ENCODE data around the gene MAN2B1.
A peak's percentile ranks its signal among the peaks of the same experiment; 100 is the strongest.
"Not testable (repeated sequence)": the region's sequence is repeated elsewhere in the genome, so short reads cannot be mapped to it uniquely, and the experiment has no call there.

The MAN2B1 gene

DNA sequence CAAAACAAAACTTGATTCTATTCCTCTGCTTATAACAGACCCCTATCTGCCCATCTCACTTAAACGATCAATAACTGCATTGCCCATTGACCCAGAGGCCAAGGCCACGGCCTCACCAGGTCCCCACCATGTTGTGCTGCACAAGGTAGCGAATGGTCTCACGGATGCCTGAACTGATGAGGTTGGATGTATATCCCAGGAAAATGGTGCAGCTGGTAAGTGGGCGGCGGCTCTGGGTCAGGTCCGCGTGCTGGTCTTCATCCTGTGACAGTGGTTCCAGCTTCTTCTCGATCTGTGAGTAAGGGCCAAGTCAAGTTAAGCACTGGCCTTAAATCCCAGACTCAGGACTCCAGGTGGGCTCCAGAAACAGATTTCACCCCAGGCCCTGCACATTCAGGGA, 13.5 kb upstream of the MAN2B1 start:
- no peak for DNase-seq (ENCODE audit: low spot score in 2 of 2)
- no peaks in the 10 kb centered on the region for H3K4me1 ChIP-seq
- H3K36me3 ChIP-seq (replicated peaks) = peaks cover 47% of the 10 kb centered on the region
- in situ Hi-C loops (cut with MboI; ENCODE audit: low sequenced_read_pairs) = no loop called here
- H3K9me3 ChIP-seq = no peaks in the 10 kb centered on the region
- no peaks in the 10 kb centered on the region for H3K27me3 ChIP-seq (ENCODE audit: low read depth)
- H3K4me3 ChIP-seq = no peak overlapping the region

DNA sequence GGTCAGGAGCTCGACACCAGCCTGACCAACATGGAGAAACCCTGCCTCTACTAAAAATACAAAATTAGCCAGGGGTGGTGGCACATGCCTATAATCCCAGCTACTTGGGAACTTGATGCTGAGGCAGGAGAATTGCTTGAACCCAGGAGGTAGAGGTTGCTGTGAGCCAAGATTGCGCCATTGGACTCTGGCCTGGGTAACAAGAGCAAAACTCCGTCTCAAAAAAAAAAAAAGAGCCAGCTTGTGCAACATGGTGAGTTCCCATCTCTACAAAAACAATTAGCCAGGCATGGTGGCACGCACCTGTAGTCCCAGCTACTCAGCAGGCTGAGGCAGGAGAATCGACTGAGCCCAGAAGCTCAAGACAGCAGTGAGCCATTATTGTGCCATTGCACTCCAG, 11.5 kb upstream of the MAN2B1 start:
- peaks cover 61% of the 10 kb centered on the region for H3K36me3 ChIP-seq (replicated peaks)
- in situ Hi-C loops (cut with MboI; ENCODE audit: low sequenced_read_pairs); H3K27me3 ChIP-seq (ENCODE audit: low read depth): not testable (repeated sequence)

DNA sequence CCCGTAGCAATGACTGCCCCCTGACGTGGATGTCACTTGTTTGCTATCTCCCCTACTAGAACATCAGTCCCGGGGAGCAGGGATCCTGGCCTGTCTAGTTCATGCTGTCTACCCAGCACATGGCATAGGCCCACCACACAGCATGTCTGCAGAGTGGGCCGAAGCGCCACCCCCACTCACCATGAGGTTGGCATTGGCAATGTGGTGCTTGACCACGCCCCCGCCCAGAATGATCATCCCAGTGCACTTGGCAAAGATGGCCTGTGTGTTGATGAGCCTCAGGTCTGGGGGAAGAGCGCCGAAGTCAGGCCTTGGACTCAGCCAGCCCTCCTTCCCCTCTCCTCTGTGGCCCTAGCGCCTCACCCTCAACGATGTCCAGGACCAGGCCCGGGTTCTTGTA, 10.4 kb upstream of the MAN2B1 start:
- H3K4me3 ChIP-seq = no peak overlapping the region
- H3K9me3 ChIP-seq = no peaks in the 10 kb centered on the region
- in situ Hi-C loops (cut with MboI; ENCODE audit: low sequenced_read_pairs) = no loop called here
- H3K4me1 ChIP-seq = no peaks in the 10 kb centered on the region
- no peaks in the 10 kb centered on the region for H3K27me3 ChIP-seq (ENCODE audit: low read depth)
- DNase-seq (ENCODE audit: low spot score in 2 of 2) = no peak
- H3K36me3 ChIP-seq (replicated peaks) = peaks cover 70% of the 10 kb centered on the region

More for the DNA sequence above, 11.5 kb upstream of the MAN2B1 start:
- not testable (repeated sequence) for H3K4me3 ChIP-seq; H3K4me1 ChIP-seq; DNase-seq (ENCODE audit: low spot score in 2 of 2); H3K9me3 ChIP-seq

DNA sequence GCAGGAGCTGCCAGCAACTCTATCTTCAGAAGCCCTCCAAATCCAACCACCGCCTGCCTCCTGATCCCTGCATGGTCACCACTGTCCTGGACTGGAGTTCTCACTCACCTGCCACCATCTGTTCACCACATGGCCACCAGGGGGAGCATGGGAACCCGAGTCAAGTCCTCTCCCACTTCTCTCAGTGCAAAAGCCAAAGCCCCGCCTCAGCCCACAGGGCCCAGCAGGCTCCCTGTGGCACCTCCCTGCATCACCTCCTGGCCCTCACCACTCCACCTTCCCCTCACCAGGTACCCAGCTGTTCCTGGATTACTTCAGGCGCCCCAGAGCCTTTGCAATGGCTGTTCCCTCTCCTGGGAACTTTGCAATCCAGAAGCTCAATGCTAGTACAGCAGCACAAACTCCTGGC, 9.8 kb upstream of the MAN2B1 start:
- Histone ChIP-seq H3K36me3 (replicated peaks) (peaks cover 76% of the 10 kb centered on the region), H3K27me3 (ENCODE audit: low read depth) (no peaks in the 10 kb centered on the region), H3K9me3 (no peaks in the 10 kb centered on the region), H3K4me3 (no peak overlapping the region), H3K4me1 (no peaks in the 10 kb centered on the region)
- in situ Hi-C loops (cut with MboI; ENCODE audit: low sequenced_read_pairs) = no loop called here
- peak; percentile 60 to 96 for DNase-seq (ENCODE audit: low spot score in 2 of 2)

DNA sequence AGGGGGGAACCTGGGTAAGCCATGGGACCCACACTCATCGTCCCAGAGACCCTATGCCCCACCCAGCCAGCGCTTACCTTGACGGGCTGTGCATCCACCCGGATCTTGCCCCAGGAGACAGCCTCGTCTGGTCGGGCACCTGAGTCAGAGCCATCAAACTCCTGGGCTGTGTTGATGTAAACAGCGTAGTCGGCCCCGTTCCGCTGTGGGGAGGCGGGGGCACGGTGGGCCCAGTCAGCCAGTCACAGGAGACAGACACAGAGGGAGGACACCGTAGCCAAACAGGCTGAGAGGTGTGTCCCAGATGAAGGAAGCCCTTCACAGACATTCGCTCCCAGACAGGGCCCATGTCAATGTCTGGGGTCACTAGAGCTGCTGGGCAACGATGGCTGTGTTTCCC, 9.4 kb upstream of the MAN2B1 start:
- Histone ChIP-seq H3K4me3 (no peak overlapping the region), H3K9me3 (no peaks in the 10 kb centered on the region), H3K36me3 (replicated peaks) (peaks cover 76% of the 10 kb centered on the region), H3K27me3 (ENCODE audit: low read depth) (no peaks in the 10 kb centered on the region), H3K4me1 (no peaks in the 10 kb centered on the region)
- in situ Hi-C loops (cut with MboI; ENCODE audit: low sequenced_read_pairs) = no loop called here
- no peak for DNase-seq (ENCODE audit: low spot score in 2 of 2)

DNA sequence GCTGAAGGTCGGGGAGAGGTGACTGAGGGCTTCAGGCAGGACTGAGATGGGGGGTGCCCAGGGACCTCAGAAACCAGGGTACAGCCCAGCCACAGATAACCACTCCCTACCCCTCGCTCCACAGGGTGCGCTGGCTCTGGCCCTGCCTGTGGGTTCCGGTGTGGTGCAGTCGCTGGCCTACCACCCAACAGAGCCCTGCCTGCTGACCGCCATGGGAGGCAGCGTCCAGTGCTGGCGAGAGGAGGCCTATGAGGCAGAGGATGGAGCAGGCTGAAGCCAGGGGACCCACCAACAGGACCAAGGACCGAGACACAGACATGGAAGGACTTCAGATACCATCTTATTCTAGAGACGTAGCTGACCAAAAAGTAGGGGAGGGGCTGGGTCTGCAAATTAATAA, 8.9 kb upstream of the MAN2B1 start:
- Histone ChIP-seq H3K4me3 (no peak overlapping the region), H3K9me3 (no peaks in the 10 kb centered on the region), H3K4me1 (peaks cover 2% of the 10 kb centered on the region; the same call in 1 of the 2 replicates), H3K36me3 (replicated peaks) (peaks cover 76% of the 10 kb centered on the region), H3K27me3 (ENCODE audit: low read depth) (no peaks in the 10 kb centered on the region)
- no peak for DNase-seq (ENCODE audit: low spot score in 2 of 2)
- in situ Hi-C loops (cut with MboI; ENCODE audit: low sequenced_read_pairs) = no loop called here

DNA sequence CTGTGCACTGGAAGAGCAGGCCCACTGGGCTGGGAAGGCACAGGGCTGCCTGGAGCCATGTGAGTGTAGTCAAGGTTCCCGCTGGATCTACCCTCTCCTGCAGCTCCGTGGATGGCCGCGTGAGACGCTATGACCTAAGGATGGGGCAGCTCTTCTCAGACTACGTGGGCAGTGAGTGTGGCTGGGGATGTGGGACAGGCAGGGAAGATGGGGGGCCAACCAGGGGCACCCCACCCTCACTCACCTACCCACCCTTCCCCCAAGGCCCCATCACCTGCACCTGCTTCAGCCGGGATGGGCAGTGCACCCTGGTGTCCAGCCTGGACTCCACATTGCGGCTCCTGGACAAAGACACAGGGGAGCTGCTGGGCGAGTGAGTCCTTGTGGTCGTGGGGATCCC, 6.2 kb upstream of the MAN2B1 start:
- H3K4me3 ChIP-seq = no peak overlapping the region
- DNase-seq (ENCODE audit: low spot score in 2 of 2) = no peak
- H3K36me3 ChIP-seq (replicated peaks) = peaks cover 64% of the 10 kb centered on the region
- H3K27me3 ChIP-seq (ENCODE audit: low read depth) = no peaks in the 10 kb centered on the region
- in situ Hi-C loops (cut with MboI; ENCODE audit: low sequenced_read_pairs) = loop anchor here (5.0 kb wide), 1 partner anchor 110 kb away; no protein-coding TSS in a partner anchor
- peaks cover 11% of the 10 kb centered on the region for H3K4me1 ChIP-seq
- peaks cover 7% of the 10 kb centered on the region; the same call in 1 of the 2 replicates for H3K9me3 ChIP-seq

DNA sequence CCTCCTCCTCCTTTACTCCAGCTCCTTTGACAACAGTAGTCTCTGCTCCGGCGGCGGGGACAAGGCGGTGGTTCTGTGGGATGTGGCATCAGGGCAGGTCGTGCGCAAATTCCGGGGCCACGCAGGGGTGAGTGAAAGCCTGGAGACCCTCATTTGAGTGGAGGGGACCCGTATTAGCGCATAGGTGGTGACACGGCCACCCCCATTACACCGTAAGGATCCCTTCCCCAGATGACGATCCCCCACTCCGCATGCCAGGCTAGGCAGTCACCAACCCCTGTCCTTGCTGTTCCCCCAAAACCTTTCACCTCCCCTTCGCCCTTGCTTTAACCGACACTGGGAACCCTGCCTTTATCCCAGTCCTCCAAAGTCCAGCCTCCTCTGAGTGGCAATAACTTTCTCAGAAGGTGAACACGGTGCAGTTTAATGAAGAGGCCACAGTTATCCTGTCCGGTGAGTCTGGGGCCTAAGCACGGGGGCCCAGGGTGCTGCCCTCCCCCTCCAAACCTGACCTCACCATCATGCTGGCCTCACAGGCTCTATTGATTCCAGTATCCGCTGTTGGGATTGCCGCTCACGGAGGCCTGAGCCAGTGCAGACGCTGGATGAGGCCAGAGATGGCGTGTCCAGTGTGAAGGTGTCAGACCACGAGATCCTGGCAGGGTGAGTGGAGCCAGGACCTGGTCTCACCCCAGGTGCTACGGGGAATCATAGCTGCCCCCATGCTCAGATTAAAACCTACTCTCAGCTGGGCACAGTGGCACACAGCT, 3.8 kb upstream of the MAN2B1 start:
- Histone ChIP-seq H3K4me1 (peaks cover 21% of the 10 kb centered on the region), H3K4me3 (peak overlapping the region; percentile 97), H3K9me3 (peaks cover 7% of the 10 kb centered on the region; the same call in 1 of the 2 replicates), H3K36me3 (replicated peaks) (peaks cover 41% of the 10 kb centered on the region), H3K27me3 (ENCODE audit: low read depth) (no peaks in the 10 kb centered on the region)
- no peak for DNase-seq (ENCODE audit: low spot score in 2 of 2)
- in situ Hi-C loops (cut with MboI; ENCODE audit: low sequenced_read_pairs) = loop anchor here (5.0 kb wide), 1 partner anchor 108 kb away; no protein-coding TSS in a partner anchor

DNA sequence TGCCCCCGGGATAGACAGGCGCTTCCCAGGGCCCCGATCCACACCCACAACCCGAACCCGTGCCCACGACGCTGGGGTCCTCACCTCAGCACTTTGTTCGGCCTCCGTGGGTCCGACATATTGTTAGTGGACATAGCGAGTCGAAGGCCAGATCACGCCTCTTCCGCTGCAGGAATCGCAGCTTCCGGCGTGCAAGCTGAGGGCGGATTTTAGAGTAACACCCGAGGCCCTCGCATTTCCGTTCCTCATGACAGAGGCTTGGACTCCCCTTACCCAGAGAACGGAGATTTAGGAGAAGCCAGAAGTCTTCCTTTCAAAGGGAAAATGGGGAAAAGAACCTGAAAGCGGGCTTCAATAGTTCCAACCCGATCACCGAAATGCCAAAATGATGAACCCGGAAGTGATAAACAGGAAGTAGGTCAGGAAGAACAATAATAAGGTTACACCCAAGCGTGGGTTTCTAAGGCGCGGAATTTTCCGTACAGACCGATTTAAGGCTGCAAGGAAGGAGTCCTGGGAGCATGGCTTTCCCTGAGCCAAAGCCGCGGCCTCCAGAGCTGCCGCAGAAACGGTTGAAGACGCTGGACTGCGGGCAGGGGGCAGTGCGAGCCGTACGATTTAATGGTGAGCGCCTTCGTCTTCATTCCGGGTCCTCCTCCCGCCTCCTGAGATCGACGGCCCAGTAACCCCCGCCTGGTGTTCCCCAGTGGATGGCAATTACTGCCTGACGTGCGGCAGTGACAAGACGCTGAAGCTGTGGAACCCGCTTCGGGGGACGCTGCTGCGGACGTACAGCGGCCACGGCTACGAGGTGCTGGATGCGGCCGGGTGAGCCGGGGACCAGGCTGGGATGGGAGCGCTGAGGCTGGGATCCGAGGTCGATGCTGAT, 3.0 kb upstream of the MAN2B1 start:
- in situ Hi-C loops (cut with MboI; ENCODE audit: low sequenced_read_pairs) = loop anchor here (5.0 kb wide), 1 partner anchor 107 kb away; no protein-coding TSS in a partner anchor
- peaks cover 7% of the 10 kb centered on the region; the same call in 1 of the 2 replicates for H3K9me3 ChIP-seq
- H3K27me3 ChIP-seq (ENCODE audit: low read depth) = no peaks in the 10 kb centered on the region
- DNase-seq (ENCODE audit: low spot score in 2 of 2) = peak; percentile 80 to 82
- peak overlapping the region; percentile 97 for H3K4me3 ChIP-seq
- peaks cover 39% of the 10 kb centered on the region for H3K36me3 ChIP-seq (replicated peaks)
- H3K4me1 ChIP-seq = peaks cover 21% of the 10 kb centered on the region

DNA sequence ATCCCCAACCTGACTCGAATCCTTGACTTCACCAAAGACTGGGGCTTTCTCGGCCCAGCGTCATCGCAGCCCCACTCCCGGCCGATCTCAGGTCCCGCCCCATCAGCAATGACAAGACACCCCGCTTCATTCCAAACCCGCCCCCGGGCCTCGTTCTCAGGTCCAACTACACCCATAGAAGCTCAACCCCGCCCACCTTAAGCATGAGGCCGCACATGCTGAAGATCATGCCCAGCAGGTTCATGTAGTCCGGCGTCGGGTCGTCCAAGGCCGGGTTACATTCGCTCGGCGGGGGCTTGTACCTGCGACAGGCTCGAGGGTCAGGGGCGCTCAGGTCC, 2.4 kb upstream of the MAN2B1 start:
- Histone ChIP-seq H3K9me3 (peaks cover 7% of the 10 kb centered on the region; the same call in 1 of the 2 replicates), H3K27me3 (ENCODE audit: low read depth) (no peaks in the 10 kb centered on the region), H3K4me3 (peak overlapping the region; percentile 97), H3K36me3 (replicated peaks) (peaks cover 39% of the 10 kb centered on the region), H3K4me1 (peaks cover 21% of the 10 kb centered on the region)
- in situ Hi-C loops (cut with MboI; ENCODE audit: low sequenced_read_pairs) = no loop called here
- DNase-seq (ENCODE audit: low spot score in 2 of 2) = peak in 1 of 2 experiments; percentile 51

DNA sequence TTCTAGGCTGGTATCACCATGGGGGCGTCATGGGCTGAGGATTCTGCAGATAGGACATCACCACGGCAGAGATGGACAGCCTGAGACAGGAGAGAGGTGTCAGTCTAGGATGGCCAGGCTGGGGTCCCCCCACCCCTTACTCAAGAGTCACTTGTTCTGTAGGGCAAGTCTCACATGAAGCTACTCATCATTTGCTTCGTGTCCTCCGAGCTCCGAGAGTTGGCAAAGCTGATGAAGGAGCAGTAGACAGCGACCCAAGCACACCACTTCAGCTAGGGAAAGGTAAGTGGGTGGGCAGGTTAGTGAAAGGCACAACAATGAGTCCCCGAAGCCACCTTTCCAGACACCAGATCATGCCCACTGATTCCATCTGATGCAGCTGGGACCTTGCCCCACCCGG, 1.8 kb upstream of the MAN2B1 start:
- H3K9me3 ChIP-seq = peaks cover 7% of the 10 kb centered on the region; the same call in 1 of the 2 replicates
- in situ Hi-C loops (cut with MboI; ENCODE audit: low sequenced_read_pairs) = no loop called here
- peak overlapping the region; percentile 97 for H3K4me3 ChIP-seq
- H3K27me3 ChIP-seq (ENCODE audit: low read depth) = no peaks in the 10 kb centered on the region
- DNase-seq (ENCODE audit: low spot score in 2 of 2) = no peak
- H3K36me3 ChIP-seq (replicated peaks) = peaks cover 40% of the 10 kb centered on the region
- H3K4me1 ChIP-seq = peaks cover 21% of the 10 kb centered on the region

DNA sequence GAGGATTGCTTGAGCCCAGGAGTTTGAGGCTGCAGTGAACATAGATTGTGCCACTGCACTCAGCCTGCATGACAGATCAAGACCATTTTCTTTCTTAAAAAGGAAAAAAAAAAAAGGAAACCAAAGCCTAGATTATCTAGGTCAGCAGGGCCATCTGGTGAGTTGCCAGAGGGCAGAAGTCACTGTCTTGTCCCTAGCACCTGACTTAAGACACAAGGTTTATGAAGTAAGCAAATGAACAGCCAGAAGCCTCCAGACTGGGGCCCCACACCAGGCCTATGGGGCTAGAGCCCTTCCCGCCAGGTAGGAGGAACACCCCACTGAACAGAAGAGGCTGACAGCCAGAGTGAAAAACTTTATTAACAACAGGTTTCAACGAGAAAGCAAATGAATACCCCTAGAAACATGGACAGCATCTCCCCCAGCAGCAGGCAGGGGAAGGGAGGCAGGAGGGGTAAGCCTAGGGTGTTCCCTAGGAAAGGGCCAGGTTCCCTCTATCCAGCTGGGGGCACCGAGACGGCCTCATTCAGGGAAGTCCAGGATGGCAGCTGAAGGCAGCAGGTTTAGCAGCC, 1.3 kb upstream of the MAN2B1 start:
- peaks cover 21% of the 10 kb centered on the region for H3K4me1 ChIP-seq
- H3K9me3 ChIP-seq = peaks cover 7% of the 10 kb centered on the region; the same call in 1 of the 2 replicates
- no peak overlapping the region; the same call in 1 of the 2 replicates for H3K4me3 ChIP-seq
- in situ Hi-C loops (cut with MboI; ENCODE audit: low sequenced_read_pairs) = no loop called here
- DNase-seq (ENCODE audit: low spot score in 2 of 2) = no peak
- H3K36me3 ChIP-seq (replicated peaks) = peaks cover 45% of the 10 kb centered on the region
- no peaks in the 10 kb centered on the region for H3K27me3 ChIP-seq (ENCODE audit: low read depth)

DNA sequence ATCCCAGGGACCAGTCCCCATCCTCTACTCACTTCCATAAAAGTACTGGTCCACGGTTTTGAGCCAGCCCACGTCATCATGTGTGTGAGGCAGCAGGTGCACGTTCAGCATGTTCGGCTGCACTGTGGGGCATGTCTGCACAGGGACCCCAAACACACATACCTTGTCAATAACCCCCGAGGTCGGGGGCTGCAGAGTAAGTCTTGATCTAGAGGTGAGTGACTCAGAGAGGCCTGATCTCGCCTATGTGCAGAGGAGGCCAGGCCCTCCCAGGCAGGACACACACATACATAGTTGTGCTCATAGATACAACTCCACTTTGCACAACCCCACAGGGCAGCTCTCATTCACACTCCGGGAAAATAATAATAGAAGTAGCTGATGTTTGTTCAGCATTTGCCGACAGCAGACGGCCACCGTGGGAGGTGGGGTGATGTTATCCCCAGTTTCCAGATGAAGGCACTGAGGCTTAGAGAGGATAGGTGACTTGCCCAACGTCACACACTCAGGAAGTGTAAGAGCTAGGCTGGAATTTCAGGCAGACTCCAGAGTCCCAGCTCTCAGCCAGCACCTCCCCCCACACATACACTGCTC, 774 bp downstream of the MAN2B1 start:
- H3K27me3 ChIP-seq (ENCODE audit: low read depth) = no peaks in the 10 kb centered on the region
- peak overlapping the region; percentile 91 for H3K4me3 ChIP-seq
- in situ Hi-C loops (cut with MboI; ENCODE audit: low sequenced_read_pairs) = no loop called here
- H3K4me1 ChIP-seq = peaks cover 21% of the 10 kb centered on the region
- H3K9me3 ChIP-seq = peaks cover 7% of the 10 kb centered on the region; the same call in 1 of the 2 replicates
- no peak for DNase-seq (ENCODE audit: low spot score in 2 of 2)
- H3K36me3 ChIP-seq (replicated peaks) = peaks cover 45% of the 10 kb centered on the region
